LNCaP clone FGC (cell line): ENCODE measurements around the gene IRF2.

Source experiments
- DNase-seq: peaks from one replicate; pipeline ENCODE4 v3.0.0-alpha.2; 2011; ENCODE audit warnings: low read depth
- H3K4me3 ChIP-seq: 2 replicates; pipeline ENCODE4 v1.5.1; 2011; ENCODE audit warnings: mild to moderate bottlenecking, low read depth, low read length, control low read depth
- TF ChIP-seq, protein P1 (sequence below): IDR thresholded peaks from 2 replicates; pipeline ENCODE4 v1.5.1; 2012; ENCODE audit warnings: mild to moderate bottlenecking; ENCODE audit not compliant: control insufficient read depth, insufficient read depth; ENCODE audit errors: extremely low read depth

IRF2 gene

DNA sequence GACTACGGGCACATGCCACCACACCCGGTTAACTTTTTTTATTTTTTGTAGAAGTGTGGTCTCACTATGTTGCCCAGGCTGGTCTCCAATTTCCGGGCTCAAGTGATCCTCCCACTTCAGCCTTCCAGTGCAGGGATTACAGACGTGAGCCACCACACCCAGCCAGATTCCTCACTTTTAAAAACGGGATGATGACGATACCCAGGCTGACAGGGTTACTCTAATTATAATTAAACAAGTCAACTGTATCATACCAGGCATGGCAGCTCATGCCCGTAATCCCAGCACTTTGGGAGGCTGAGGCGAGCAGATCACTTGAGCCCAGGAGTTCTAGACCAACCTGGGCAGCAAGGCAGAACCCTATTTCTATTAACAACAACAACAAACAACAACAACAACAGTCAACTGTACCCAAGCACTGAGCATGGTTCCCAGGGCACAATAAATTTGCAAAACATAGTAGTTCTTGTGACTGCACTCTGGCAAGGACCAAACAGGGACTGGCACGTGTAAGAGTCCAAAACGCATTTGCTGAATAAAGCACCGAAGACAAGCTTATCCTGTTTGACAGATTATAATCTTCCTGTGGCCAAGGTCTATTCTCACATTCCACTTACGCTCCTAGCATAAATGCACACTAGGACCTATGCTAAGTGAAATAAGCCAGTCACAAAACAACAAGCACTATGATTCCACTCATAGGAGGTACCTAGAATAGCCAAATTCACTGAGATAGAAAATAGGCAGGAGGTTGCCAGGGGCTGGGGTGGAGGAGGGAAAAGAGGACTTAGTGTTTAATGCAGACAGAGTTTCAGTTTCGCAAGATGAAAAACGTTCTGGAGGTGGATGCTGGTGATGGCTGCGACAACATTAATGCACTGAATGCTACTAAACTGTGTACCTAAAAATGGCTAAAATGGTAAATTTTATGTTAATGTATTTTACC is 77.5 kb downstream of the IRF2 start:
- TF ChIP-seq, protein P1, sequence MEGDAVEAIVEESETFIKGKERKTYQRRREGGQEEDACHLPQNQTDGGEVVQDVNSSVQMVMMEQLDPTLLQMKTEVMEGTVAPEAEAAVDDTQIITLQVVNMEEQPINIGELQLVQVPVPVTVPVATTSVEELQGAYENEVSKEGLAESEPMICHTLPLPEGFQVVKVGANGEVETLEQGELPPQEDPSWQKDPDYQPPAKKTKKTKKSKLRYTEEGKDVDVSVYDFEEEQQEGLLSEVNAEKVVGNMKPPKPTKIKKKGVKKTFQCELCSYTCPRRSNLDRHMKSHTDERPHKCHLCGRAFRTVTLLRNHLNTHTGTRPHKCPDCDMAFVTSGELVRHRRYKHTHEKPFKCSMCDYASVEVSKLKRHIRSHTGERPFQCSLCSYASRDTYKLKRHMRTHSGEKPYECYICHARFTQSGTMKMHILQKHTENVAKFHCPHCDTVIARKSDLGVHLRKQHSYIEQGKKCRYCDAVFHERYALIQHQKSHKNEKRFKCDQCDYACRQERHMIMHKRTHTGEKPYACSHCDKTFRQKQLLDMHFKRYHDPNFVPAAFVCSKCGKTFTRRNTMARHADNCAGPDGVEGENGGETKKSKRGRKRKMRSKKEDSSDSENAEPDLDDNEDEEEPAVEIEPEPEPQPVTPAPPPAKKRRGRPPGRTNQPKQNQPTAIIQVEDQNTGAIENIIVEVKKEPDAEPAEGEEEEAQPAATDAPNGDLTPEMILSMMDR = no peak
- no peak overlapping the region for H3K4me3 ChIP-seq
- DNase-seq = no peak

DNA sequence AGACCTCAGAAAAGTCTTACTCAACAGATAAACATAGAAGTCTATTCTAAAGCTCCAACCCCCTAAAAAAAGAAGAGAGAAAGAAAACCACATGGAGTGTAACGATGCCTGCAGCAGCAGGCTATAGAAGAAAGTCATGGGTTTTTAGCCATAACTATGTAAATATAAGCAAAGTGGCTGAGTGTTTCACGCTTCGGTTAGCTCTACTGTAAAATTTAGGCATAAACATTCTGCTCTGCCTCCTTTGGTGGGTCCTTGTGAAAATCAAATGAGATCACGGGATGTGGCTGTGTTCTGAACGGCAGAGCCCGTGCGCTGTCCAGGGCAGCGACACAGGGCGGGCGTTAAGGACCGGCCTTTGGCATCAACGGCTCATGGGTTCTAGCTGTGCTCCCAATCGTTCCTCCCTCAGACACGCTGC is 78.4 kb downstream of the IRF2 start:
- H3K4me3 ChIP-seq = no peak overlapping the region
- DNase-seq = no peak
- TF ChIP-seq, protein P1 = no peak

DNA sequence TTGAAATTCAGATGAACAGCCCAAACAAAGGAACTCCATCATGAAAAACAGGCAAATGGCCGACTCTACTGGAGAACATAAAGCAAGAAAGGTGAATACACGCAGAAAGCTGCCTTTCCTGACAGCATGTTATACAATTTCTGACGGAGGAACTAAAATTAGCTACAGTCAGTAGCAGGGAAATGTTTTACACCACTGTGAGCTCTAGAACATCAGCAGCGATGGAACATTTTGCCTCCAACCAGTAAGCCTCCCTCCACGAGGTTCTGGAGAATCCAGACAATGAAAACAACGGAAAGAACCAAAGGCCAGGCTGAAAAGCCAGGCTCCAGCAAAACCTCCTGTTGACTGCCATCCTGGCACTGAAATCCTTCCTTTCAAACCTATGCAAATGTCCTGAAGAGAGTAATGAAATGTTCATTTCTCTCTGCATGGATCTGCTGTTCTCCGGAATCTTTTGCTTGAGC is 78.9 kb downstream of the IRF2 start:
- DNase-seq = no peak
- no peak overlapping the region for H3K4me3 ChIP-seq
- TF ChIP-seq, protein P1 = no peak

DNA sequence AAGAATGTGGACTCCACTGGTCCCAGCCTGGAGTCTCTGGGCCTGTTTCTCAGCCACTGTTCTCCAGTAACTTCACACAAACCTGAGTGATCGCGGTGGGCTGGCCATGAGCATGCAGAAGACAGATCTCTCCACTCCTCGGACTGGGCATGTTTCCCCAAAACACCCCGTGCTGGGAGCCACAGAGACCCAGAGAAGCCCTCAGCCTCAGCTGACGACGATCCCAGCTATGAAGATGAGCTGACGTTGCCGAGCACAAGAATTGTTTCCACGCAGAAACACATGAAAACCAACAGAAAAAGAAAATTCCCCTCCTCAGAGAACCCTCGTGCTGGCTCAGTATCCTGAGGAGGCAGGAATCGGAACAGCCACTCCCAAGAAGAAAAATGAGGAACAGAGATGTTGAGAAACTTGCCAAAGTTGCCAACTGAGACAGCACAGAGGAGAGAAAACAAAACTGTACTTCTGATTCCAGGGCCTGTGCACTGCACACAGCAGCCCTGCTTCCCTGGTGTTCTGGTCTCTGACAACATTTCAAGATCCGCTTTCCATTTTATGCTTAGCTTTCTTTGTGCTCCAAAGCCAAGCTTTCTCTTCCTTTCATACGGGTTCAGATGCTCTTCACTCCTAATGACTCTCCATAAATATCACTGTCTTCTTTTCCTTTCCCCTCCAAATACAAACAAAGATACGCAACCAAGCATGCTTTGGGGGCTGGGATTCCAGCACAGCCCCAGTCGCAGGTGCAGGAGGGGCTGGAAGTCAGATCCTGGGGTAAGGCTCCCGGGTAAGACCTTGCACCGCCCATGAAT is 81.4 kb downstream of the IRF2 start:
- no peak for DNase-seq
- no peak overlapping the region for H3K4me3 ChIP-seq
- TF ChIP-seq, protein P1 = no peak

DNA sequence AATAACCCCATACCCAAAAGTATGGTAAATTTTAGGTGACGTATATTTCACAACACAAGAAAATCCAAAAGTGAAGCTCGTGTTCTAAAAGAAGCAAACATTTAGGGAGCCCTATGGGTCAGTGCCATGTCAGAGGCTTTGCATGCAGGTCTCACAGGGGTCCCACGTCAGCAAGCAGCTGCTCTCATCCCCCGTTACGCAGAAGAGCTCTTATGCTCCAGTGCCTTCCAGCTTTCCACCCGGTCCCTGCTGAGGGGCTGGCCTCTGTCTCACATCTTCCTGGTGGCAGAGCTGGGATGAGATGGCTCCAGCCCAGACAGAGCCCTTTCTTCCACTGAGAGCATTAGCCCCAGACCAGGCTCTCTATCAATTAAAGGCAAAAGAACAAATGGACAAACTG is 82.0 kb downstream of the IRF2 start:
- no peak overlapping the region for H3K4me3 ChIP-seq
- DNase-seq = no peak
- TF ChIP-seq, protein P1 = no peak

DNA sequence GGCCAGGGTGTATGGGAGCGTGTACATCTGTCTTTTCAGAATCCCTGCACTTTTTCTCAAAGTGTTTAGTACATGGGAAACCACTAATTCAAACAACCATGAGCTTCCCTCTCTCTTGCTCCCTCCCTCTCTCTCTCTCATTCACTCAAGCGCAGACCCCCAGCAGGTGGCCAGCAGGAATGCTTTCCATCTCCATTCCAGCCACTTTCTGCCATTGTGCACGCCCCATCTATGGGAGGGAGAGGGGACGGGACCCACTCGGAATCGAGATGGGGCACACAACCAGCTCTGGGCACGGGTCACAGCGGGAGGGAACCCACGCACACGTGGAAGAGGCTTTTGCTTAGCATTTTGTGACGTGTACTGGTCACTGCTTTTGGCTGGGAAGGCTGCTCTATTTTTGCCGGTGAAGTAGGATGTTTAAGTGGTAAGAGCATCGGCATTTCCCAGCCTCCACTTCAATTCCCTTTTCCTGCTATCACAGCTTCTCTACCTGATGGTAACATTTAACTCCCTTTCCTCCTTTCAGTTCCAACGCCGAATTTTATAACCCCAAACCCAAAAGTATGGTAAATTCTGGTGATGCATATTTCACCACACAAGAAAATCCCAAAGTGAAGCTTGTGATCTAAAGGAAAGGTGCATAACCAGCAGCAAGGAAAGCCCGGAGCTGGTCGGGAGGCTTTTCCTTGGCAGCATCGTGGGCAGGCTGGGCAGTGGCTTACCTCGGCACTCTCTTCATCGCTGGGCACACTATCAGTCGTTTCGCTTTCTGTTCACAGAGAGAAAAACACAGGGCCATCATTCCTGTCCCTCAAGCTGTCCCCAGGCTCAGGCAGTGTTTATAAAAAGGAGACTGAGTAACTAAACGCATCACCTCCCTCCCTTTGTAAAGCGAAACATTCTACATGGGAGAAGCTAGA is 84.1 kb downstream of the IRF2 start:
- DNase-seq = no peak
- TF ChIP-seq, protein P1 = no peak
- H3K4me3 ChIP-seq = no peak overlapping the region
